HG03196 (cell line): Measurements from ENCODE around the gene SNRPD1.
"Not testable (repeated sequence)": the region's sequence is repeated elsewhere in the genome, so short reads cannot be mapped to it uniquely, and the experiment has no call there.

Source experiments
- ATAC-seq: cut with Tn5 transposase; IDR thresholded peaks from one replicate; pipeline ENCODE4 v1.9.1; 2021; ENCODE audit not compliant: unreplicated experiment

SNRPD1 gene

DNA sequence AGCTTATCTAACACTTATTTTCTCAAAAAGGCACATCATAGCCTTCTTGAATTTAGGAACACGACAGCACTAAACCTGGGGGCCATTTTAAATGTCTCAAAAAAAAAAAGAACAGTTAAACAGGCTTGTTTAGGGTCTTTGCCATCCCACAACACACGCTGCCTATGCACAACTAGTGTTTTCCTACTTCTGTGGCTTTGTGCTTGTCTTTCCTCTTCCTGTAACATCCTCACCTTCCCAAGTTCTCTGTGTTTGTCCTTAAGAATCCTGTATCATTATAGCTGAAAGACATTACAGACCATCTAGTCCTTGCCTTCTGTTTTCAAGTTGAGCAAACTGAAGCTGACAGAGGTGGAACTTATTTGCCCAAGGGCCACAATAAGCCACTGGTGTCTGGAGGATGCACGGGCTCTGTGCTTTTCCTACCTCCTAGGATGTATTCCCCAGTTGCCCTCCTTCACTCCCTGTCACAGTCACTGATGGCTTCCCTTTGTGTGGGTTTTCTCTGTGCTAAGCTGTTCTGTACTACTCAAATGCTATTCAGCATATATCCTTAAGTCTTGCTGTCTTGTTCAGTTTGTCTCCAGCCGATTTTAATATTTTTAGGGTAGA, 22.6 kb downstream of the SNRPD1 start:
- ATAC-seq = no peak

- ATAC-seq = no peak
These were observed 24.7 kb downstream of the SNRPD1 start for GRCh38 chr18:21636769-21637168.

DNA sequence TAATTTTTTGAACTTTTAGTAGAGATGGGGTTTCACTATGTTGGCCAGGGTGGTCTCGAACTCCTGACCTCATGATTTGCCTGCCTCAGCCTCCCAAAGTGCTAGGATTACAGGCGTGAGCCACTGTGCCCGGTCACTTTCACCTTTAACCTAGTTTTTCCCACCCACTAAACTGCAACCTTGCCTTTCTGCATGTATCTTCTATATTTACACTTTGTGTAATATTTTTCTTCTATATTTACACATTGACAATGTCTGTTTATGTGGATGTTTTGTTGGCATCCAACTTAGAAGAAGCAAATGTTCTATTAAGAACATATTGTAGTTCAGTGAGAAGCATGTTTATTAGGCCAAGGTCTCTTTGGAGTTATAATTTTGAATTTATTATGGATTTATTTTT, 26.7 kb downstream of the SNRPD1 start:
- ATAC-seq = no peak

DNA sequence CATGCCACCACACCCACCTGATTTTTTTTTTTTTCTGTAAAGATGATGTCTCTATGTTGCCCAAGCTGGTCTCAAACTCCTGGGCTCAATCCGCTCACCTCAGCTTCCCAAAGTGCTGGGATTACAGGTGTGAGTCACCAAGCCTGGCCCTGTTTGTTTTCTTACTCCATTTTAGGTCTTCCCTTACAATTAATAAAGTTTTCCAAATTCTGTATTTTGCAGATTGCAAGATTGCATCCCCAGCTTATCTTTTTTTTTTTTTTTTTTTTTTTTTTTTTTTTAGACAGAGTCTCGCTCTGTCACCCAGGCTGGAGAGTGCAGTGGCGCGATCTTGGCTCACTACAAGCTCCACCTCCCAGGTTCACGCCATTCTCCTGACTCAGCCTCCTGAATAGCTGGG, 28.3 kb downstream of the SNRPD1 start:
- not testable (repeated sequence) for ATAC-seq

GRCh38 chr18:21650311-21650710, 38.2 kb downstream of the SNRPD1 start:
- no peak for ATAC-seq

- no peak for ATAC-seq
These were observed 40.0 kb downstream of the SNRPD1 start for GRCh38 chr18:21652073-21652472.

DNA sequence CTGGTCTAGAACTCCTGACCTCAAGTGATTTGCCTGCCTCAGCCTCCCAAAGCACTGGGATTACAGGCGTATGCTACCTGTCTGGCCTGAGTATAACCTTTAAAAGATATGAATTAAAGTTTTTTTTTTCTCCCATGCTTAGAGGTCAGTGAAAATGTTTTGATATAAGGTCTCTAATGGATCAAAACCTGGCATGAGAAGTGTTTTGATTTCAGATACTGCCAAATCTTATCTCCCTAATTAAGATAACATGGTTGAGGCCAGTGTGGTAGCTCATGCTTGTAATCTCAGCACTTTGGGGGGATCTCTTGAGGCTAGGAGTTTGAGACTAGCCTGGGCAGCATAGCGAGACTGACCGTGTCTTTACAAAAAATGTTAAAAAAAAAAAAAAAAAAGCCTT, 41.2 kb downstream of the SNRPD1 start:
- no peak for ATAC-seq

DNA sequence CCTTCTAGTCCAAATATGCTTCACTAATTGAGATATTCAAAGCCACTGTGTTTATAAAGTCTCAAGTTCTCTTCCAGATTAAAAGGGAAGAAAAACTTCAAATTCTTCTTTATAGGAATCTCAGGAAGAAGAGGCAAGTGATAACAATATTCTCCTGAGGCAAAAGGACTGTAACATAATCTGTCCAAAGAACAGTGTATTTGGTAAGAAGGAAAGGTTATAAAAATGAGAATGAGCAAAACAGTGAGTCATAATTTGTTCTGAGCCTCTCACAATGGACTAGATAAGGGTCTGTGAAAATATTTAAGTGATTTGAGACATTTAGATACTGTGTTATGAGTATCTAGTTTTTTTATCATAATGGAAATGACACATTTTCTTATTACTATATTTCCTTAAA, 44.3 kb downstream of the SNRPD1 start:
- no peak for ATAC-seq

DNA sequence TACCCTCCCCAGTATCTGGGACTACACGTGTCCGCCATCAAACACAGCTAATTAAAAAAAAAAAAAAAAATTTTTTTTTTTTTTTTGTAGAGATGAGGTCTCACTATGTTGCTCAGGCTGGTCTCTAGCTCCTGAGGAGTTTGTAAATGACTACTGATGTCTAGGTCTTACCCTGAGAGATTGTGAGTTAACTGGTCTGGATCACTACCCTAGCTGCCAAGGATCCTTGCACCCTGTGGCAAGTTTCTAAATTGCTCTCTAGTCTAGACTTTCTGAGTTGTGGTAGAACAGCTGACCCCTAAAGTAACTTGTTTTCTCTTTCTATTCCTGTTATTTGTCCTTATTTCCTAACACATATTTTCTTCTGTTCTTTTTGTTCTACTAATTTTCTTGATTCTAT, 48.0 kb downstream of the SNRPD1 start:
- no peak for ATAC-seq

GRCh38 chr18:21662581-21662980, 50.5 kb downstream of the SNRPD1 start:
- ATAC-seq = no peak

GRCh38 chr18:21663578-21663977, 51.5 kb downstream of the SNRPD1 start:
- ATAC-seq = no peak

- no peak for ATAC-seq
These were observed 52.0 kb downstream of the SNRPD1 start for GRCh38 chr18:21664069-21664468.

DNA sequence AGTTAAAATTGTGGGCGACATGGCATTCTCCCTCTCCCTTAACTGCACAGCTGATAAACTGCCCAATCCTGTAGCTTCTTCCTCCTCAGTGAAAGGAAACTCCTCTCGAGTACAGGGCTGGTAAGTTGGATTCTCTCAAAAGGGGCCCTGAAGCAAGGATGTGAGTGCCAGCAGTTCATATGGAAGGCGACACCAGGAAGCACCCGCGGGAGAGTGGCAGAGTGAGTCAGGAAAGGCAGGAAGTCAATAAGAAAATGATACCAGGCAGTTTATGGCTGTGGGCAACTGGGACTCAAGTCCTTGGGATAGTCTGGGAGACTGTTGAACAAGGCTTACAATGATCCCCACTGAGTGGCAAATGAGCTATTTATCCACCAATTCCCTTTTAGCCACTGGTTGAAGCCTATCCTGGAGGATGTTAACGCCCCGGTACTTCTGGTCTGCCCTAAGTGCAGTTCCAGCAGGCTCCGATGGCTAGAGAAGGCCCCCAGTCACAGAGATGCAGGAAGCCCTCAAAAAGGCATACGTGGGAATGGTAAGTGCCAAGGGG, 57.7 kb downstream of the SNRPD1 start:
- no peak for ATAC-seq

- no peak for ATAC-seq
These were observed 60.6 kb downstream of the SNRPD1 start for GRCh38 chr18:21672521-21673267.

GRCh38 chr18:21675354-21675753, 63.2 kb downstream of the SNRPD1 start:
- not testable (repeated sequence) for ATAC-seq

GRCh38 chr18:21678859-21679258, 66.7 kb downstream of the SNRPD1 start:
- no peak for ATAC-seq

GRCh38 chr18:21680161-21680560, 68.0 kb downstream of the SNRPD1 start:
- no peak for ATAC-seq

- ATAC-seq = peak; percentile 42
These were observed 70.4 kb downstream of the SNRPD1 start for GRCh38 chr18:21682371-21683051.
